ENCODE results near the gene C10orf90.

- TF ChIP-seq, protein P1, sequence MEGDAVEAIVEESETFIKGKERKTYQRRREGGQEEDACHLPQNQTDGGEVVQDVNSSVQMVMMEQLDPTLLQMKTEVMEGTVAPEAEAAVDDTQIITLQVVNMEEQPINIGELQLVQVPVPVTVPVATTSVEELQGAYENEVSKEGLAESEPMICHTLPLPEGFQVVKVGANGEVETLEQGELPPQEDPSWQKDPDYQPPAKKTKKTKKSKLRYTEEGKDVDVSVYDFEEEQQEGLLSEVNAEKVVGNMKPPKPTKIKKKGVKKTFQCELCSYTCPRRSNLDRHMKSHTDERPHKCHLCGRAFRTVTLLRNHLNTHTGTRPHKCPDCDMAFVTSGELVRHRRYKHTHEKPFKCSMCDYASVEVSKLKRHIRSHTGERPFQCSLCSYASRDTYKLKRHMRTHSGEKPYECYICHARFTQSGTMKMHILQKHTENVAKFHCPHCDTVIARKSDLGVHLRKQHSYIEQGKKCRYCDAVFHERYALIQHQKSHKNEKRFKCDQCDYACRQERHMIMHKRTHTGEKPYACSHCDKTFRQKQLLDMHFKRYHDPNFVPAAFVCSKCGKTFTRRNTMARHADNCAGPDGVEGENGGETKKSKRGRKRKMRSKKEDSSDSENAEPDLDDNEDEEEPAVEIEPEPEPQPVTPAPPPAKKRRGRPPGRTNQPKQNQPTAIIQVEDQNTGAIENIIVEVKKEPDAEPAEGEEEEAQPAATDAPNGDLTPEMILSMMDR (IDR thresholded peaks at IDR 0.05), result no peak
- no peak for TF ChIP-seq POLR2AphosphoS5 (IDR thresholded peaks at IDR 0.05)
- TF ChIP-seq POLR2A (IDR thresholded peaks at IDR 0.05), result no peak
Observed at GRCh38 chr10:126397640-126398382, 272.7 kb downstream of the C10orf90 start.

All from breast epithelium (tissue), 3 donors.